ENCODE data around the gene HOXA5.

Gene HOXA5

GRCh38 chr7:27125986-27126394 lies 17.5 kb downstream of the HOXA5 start:
- no peaks in the 10 kb centered on the region for H3K27me3 ChIP-seq (ENCODE audit: control insufficient read depth in 5 of 5, insufficient read depth in 4 of 5, low read length in 5 of 5)
- H3K9me3 ChIP-seq (ENCODE audit: control insufficient read depth in 5 of 5, low read length in 5 of 5): no peaks in the 10 kb centered on the region
- H3K27ac ChIP-seq (ENCODE audit: low read depth, low read length): peak overlapping the region; percentile 60
- no peak overlapping the region for H3K4me3 ChIP-seq (ENCODE audit: low read depth in 1 of 5, low read length in 5 of 5)
- H3K4me1 ChIP-seq (ENCODE audit: control insufficient read depth in 5 of 5, insufficient read depth in 5 of 5, low read length in 5 of 5): peaks cover 11 to 83% (median 62%) of the 10 kb centered on the region in 5 donors
- peaks cover 5 to 27% (median 22%) of the 10 kb centered on the region in 5 donors for H3K36me3 ChIP-seq (ENCODE audit: control insufficient read depth in 5 of 5, insufficient read depth in 5 of 5, low read length in 5 of 5)
- H3K9ac ChIP-seq (ENCODE audit: low read length in 5 of 5): no peak overlapping the region

GRCh38 chr7:27124902-27125689 lies 18.4 kb downstream of the HOXA5 start:
- H3K36me3 ChIP-seq (ENCODE audit: control insufficient read depth in 5 of 5, insufficient read depth in 5 of 5, low read length in 5 of 5): peaks cover 5 to 27% (median 22%) of the 10 kb centered on the region in 5 donors
- H3K4me1 ChIP-seq (ENCODE audit: control insufficient read depth in 5 of 5, insufficient read depth in 5 of 5, low read length in 5 of 5): peaks cover 11 to 91% (median 69%) of the 10 kb centered on the region in 5 donors
- H3K27ac ChIP-seq (ENCODE audit: low read depth, low read length): peak overlapping the region; percentile 60
- H3K27me3 ChIP-seq (ENCODE audit: control insufficient read depth in 5 of 5, insufficient read depth in 4 of 5, low read length in 5 of 5): no peaks in the 10 kb centered on the region
- H3K9ac ChIP-seq (ENCODE audit: low read length in 5 of 5): no peak overlapping the region
- no peaks in the 10 kb centered on the region for H3K9me3 ChIP-seq (ENCODE audit: control insufficient read depth in 5 of 5, low read length in 5 of 5)
- H3K4me3 ChIP-seq (ENCODE audit: low read depth in 1 of 5, low read length in 5 of 5): no peak overlapping the region

- no peak overlapping the region for H3K4me3 ChIP-seq (ENCODE audit: low read depth in 1 of 5, low read length in 5 of 5)
- no peaks in the 10 kb centered on the region for H3K9me3 ChIP-seq (ENCODE audit: control insufficient read depth in 5 of 5, low read length in 5 of 5)
- peak overlapping the region; percentile 61 for H3K27ac ChIP-seq (ENCODE audit: low read depth, low read length)
- H3K36me3 ChIP-seq (ENCODE audit: control insufficient read depth in 5 of 5, insufficient read depth in 5 of 5, low read length in 5 of 5): peaks cover 5 to 27% (median 22%) of the 10 kb centered on the region in 5 donors
- no peaks in the 10 kb centered on the region for H3K27me3 ChIP-seq (ENCODE audit: control insufficient read depth in 5 of 5, insufficient read depth in 4 of 5, low read length in 5 of 5)
- peaks cover 11 to 92% (median 69%) of the 10 kb centered on the region in 5 donors for H3K4me1 ChIP-seq (ENCODE audit: control insufficient read depth in 5 of 5, insufficient read depth in 5 of 5, low read length in 5 of 5)
- no peak overlapping the region for H3K9ac ChIP-seq (ENCODE audit: low read length in 5 of 5)
Observed at GRCh38 chr7:27124096-27124901, 19.2 kb downstream of the HOXA5 start.

GRCh38 chr7:27123477-27124053 lies 19.9 kb downstream of the HOXA5 start:
- H3K27ac ChIP-seq (ENCODE audit: low read depth, low read length): peak overlapping the region; percentile 61
- H3K9me3 ChIP-seq (ENCODE audit: control insufficient read depth in 5 of 5, low read length in 5 of 5): no peaks in the 10 kb centered on the region
- H3K4me1 ChIP-seq (ENCODE audit: control insufficient read depth in 5 of 5, insufficient read depth in 5 of 5, low read length in 5 of 5): peaks cover 11 to 92% (median 69%) of the 10 kb centered on the region in 5 donors
- no peak overlapping the region for H3K9ac ChIP-seq (ENCODE audit: low read length in 5 of 5)
- peaks cover 5 to 26% (median 19%) of the 10 kb centered on the region in 5 donors for H3K36me3 ChIP-seq (ENCODE audit: control insufficient read depth in 5 of 5, insufficient read depth in 5 of 5, low read length in 5 of 5)
- no peaks in the 10 kb centered on the region for H3K27me3 ChIP-seq (ENCODE audit: control insufficient read depth in 5 of 5, insufficient read depth in 4 of 5, low read length in 5 of 5)
- H3K4me3 ChIP-seq (ENCODE audit: low read depth in 1 of 5, low read length in 5 of 5): no peak overlapping the region

- Histone ChIP-seq H3K4me1 (ENCODE audit: control insufficient read depth in 5 of 5, insufficient read depth in 5 of 5, low read length in 5 of 5) (peaks cover 10 to 92% (median 68%) of the 10 kb centered on the region in 5 donors), H3K4me3 (ENCODE audit: low read depth in 1 of 5, low read length in 5 of 5) (no peak overlapping the region), H3K27me3 (ENCODE audit: control insufficient read depth in 5 of 5, insufficient read depth in 4 of 5, low read length in 5 of 5) (no peaks in the 10 kb centered on the region), H3K9me3 (ENCODE audit: control insufficient read depth in 5 of 5, low read length in 5 of 5) (no peaks in the 10 kb centered on the region), H3K27ac (ENCODE audit: low read depth, low read length) (peak overlapping the region; percentile 61), H3K36me3 (ENCODE audit: control insufficient read depth in 5 of 5, insufficient read depth in 5 of 5, low read length in 5 of 5) (peaks cover 5 to 28% (median 19%) of the 10 kb centered on the region in 5 donors), H3K9ac (ENCODE audit: low read length in 5 of 5) (no peak overlapping the region)
Observed at GRCh38 chr7:27123007-27123476, 20.4 kb downstream of the HOXA5 start.

- no peaks in the 10 kb centered on the region for H3K27me3 ChIP-seq (ENCODE audit: control insufficient read depth in 5 of 5, insufficient read depth in 4 of 5, low read length in 5 of 5)
- peak overlapping the region; percentile 61 for H3K27ac ChIP-seq (ENCODE audit: low read depth, low read length)
Observed at GRCh38 chr7:27122077-27122910, 21.2 kb downstream of the HOXA5 start.

GRCh38 chr7:27121684-27122076 lies 21.8 kb downstream of the HOXA5 start:
- H3K27me3 ChIP-seq (ENCODE audit: control insufficient read depth in 5 of 5, insufficient read depth in 4 of 5, low read length in 5 of 5): no peaks in the 10 kb centered on the region
- peaks cover 5 to 28% (median 19%) of the 10 kb centered on the region in 5 donors for H3K36me3 ChIP-seq (ENCODE audit: control insufficient read depth in 5 of 5, insufficient read depth in 5 of 5, low read length in 5 of 5)
- H3K9ac ChIP-seq (ENCODE audit: low read length in 5 of 5): no peak overlapping the region
- peak overlapping the region in 1 of 5 donors; percentile 17 for H3K4me3 ChIP-seq (ENCODE audit: low read depth in 1 of 5, low read length in 5 of 5)
- peak overlapping the region; percentile 61 for H3K27ac ChIP-seq (ENCODE audit: low read depth, low read length)
- H3K9me3 ChIP-seq (ENCODE audit: control insufficient read depth in 5 of 5, low read length in 5 of 5): no peaks in the 10 kb centered on the region
- peaks cover under 1 to 92% (median 63%) of the 10 kb centered on the region in 5 donors for H3K4me1 ChIP-seq (ENCODE audit: control insufficient read depth in 5 of 5, insufficient read depth in 5 of 5, low read length in 5 of 5)

More at GRCh38 chr7:27122077-27122910, 21.2 kb downstream of the HOXA5 start:
- Histone ChIP-seq H3K4me1 (ENCODE audit: control insufficient read depth in 5 of 5, insufficient read depth in 5 of 5, low read length in 5 of 5) (peaks cover 7 to 92% (median 63%) of the 10 kb centered on the region in 5 donors), H3K4me3 (ENCODE audit: low read depth in 1 of 5, low read length in 5 of 5) (peak overlapping the region in 1 of 5 donors; percentile 17), H3K9ac (ENCODE audit: low read length in 5 of 5) (no peak overlapping the region), H3K36me3 (ENCODE audit: control insufficient read depth in 5 of 5, insufficient read depth in 5 of 5, low read length in 5 of 5) (peaks cover 5 to 28% (median 19%) of the 10 kb centered on the region in 5 donors), H3K9me3 (ENCODE audit: control insufficient read depth in 5 of 5, low read length in 5 of 5) (no peaks in the 10 kb centered on the region)

- H3K4me1 ChIP-seq (ENCODE audit: control insufficient read depth in 5 of 5, insufficient read depth in 5 of 5, low read length in 5 of 5): peaks cover under 1 to 94% (median 59%) of the 10 kb centered on the region in 5 donors
- H3K27ac ChIP-seq (ENCODE audit: low read depth, low read length): peak overlapping the region; percentile 80
- H3K36me3 ChIP-seq (ENCODE audit: control insufficient read depth in 5 of 5, insufficient read depth in 5 of 5, low read length in 5 of 5): peaks cover 5 to 28% (median 15%) of the 10 kb centered on the region in 5 donors
- H3K9ac ChIP-seq (ENCODE audit: low read length in 5 of 5): peak overlapping the region in 1 of 5 donors; percentile 26
- H3K9me3 ChIP-seq (ENCODE audit: control insufficient read depth in 5 of 5, low read length in 5 of 5): no peaks in the 10 kb centered on the region
- no peak overlapping the region for H3K4me3 ChIP-seq (ENCODE audit: low read depth in 1 of 5, low read length in 5 of 5)
- H3K27me3 ChIP-seq (ENCODE audit: control insufficient read depth in 5 of 5, insufficient read depth in 4 of 5, low read length in 5 of 5): no peaks in the 10 kb centered on the region
Observed at GRCh38 chr7:27119412-27119911, 24.0 kb downstream of the HOXA5 start.

GRCh38 chr7:27118580-27118979 lies 24.9 kb downstream of the HOXA5 start:
- Histone ChIP-seq H3K9ac (ENCODE audit: low read length in 5 of 5) (peak overlapping the region in 1 of 5 donors; percentile 10), H3K27me3 (ENCODE audit: control insufficient read depth in 5 of 5, insufficient read depth in 4 of 5, low read length in 5 of 5) (no peaks in the 10 kb centered on the region), H3K27ac (ENCODE audit: low read depth, low read length) (peak overlapping the region; percentile 80), H3K4me3 (ENCODE audit: low read depth in 1 of 5, low read length in 5 of 5) (peak overlapping the region in 4 of 5 donors; percentile 35 to 53 (median 46)), H3K36me3 (ENCODE audit: control insufficient read depth in 5 of 5, insufficient read depth in 5 of 5, low read length in 5 of 5) (peaks cover 5 to 20% (median 12%) of the 10 kb centered on the region in 5 donors), H3K9me3 (ENCODE audit: control insufficient read depth in 5 of 5, low read length in 5 of 5) (no peaks in the 10 kb centered on the region), H3K4me1 (ENCODE audit: control insufficient read depth in 5 of 5, insufficient read depth in 5 of 5, low read length in 5 of 5) (peaks cover 2 to 92% (median 58%) of the 10 kb centered on the region in 5 donors)
